GM12878 (cell line): ENCODE results near the gene SMAD9. TPM values are rescaled to one million over a fixed set of nuclear protein-coding genes. Genes with fewer than 3 reads are reported as not detected.

Source experiments
- ATAC-seq: fragments of 200-7000 bp; cut with Tn5 transposase; 3 replicates; pipeline ENCODE4 v1.9.1; 2020; ENCODE audit warnings: mild to moderate bottlenecking, moderate library complexity
- BruUV-seq: library from RNA; stranded (reverse); fragments of 400-500 nt; replicated peaks from 2 replicates; lab custom pipeline; 2021; lab: Mats Ljungman, UMichigan
- CTCF ChIA-PET: fragments of 300-600 bp; sonication (Branson Sonifier 250); formaldehyde crosslinking; extraction: SDS; loops from one replicate; lab custom pipeline; 2021; ENCODE audit warnings: inconsistent platforms; lab: Yijun Ruan, JAX
- POLR2A ChIA-PET: fragments of 350-600 bp; formaldehyde crosslinking; extraction: SDS; loops from one replicate; lab custom pipeline; 2021; ENCODE audit warnings: inconsistent platforms; lab: Charles Lee
- RAD21 ChIA-PET: fragments of 300-600 bp; sonication (Branson Sonifier 250); formaldehyde crosslinking; loops from one replicate; lab custom pipeline; 2023; ENCODE audit warnings: antibody characterized with exemption; ENCODE audit not compliant: unreplicated experiment; lab: Charles Lee
- SMC1A ChIA-PET: fragments of 300-600 bp; sonication (Branson Sonifier 250); formaldehyde crosslinking; loops from one replicate; lab custom pipeline; 2023; ENCODE audit not compliant: unreplicated experiment, uncharacterized antibody; lab: Charles Lee
- DNase-seq: peaks from one replicate; pipeline ENCODE4 v3.0.0-alpha.2; 2011; ENCODE audit warnings: low read depth, low spot score
- FAIRE-seq: peaks from 3 replicates; lab custom pipeline; 2011; peaks lifted over from hg19 to GRCh38; lab: Jason Lieb, UNC
- H2AFZ ChIP-seq: 2 replicates; pipeline ENCODE4 v1.6.0; 2011; ENCODE audit warnings: low read depth, low read length, control low read depth; ENCODE audit not compliant: control insufficient read depth
- H3K27ac ChIP-seq: 2 replicates; pipeline ENCODE4 v1.5.1; 2011; ENCODE audit warnings: control low read depth; ENCODE audit not compliant: control insufficient read depth, insufficient read depth
- H3K27me3 ChIP-seq, 2 experiments: replicated peaks in 1 of 2; 2 replicates each; pipeline versions ENCODE4 v1.6.0 to v1.6.1; 2011; ENCODE audit warnings: low read length in 1 of 2; ENCODE audit not compliant: control insufficient read depth in 2 of 2, insufficient read depth in 2 of 2
- H3K36me3 ChIP-seq, 2 experiments: 2 replicates each; pipeline ENCODE4 v1.5.1; 2011; ENCODE audit warnings: low read length in 1 of 2; ENCODE audit not compliant: control insufficient read depth in 2 of 2, insufficient read depth in 2 of 2
- H3K4me1 ChIP-seq: 2 replicates; pipeline ENCODE4 v1.6.1; 2011; ENCODE audit warnings: mild to moderate bottlenecking, low read length, moderate library complexity, mixed read lengths; ENCODE audit not compliant: control insufficient read depth, insufficient read depth
- H3K4me2 ChIP-seq: 2 replicates; pipeline ENCODE4 v1.6.0; 2011; ENCODE audit warnings: control low read depth; ENCODE audit not compliant: control insufficient read depth, insufficient read depth
- H3K4me3 ChIP-seq: fragments of 200-600 bp; sonication (generic); 2 replicates; pipeline ENCODE4 v1.5.1; 2016
- H3K79me2 ChIP-seq: 2 replicates; pipeline ENCODE4 v1.6.0; 2011; ENCODE audit warnings: low read length; ENCODE audit not compliant: control insufficient read depth, insufficient read depth
- H3K9ac ChIP-seq: 2 replicates; pipeline ENCODE4 v1.8.0; 2011; ENCODE audit warnings: low read length, control low read depth, mixed read lengths; ENCODE audit not compliant: control insufficient read depth, insufficient read depth
- H3K9me3 ChIP-seq: replicated peaks from 3 replicates; pipeline ENCODE4 v1.5.1; 2011; ENCODE audit warnings: mild to moderate bottlenecking, low read length; ENCODE audit not compliant: control insufficient read depth, insufficient read depth
- H4K20me1 ChIP-seq: 2 replicates; pipeline ENCODE4 v1.6.0; 2011; ENCODE audit not compliant: control insufficient read depth, insufficient read depth
- CHD2 ChIP-seq: IDR thresholded peaks from 2 replicates; pipeline ENCODE4 v1.6.1; 2011; ENCODE audit warnings: low read depth, low read length, improper control_type of control experiment, borderline replicate concordance
- MEF2B ChIP-seq: fragments of 450-650 bp; IDR thresholded peaks from 2 replicates; pipeline ENCODE4 v1.6.1; 2018; ENCODE audit warnings: mild to moderate bottlenecking, moderate library complexity; ENCODE audit not compliant: partially characterized antibody, poor library complexity, severe bottlenecking
- POLR2AphosphoS2 ChIP-seq: IDR thresholded peaks from 2 replicates; pipeline ENCODE4 v1.6.1; 2011; ENCODE audit warnings: low read depth, mild to moderate bottlenecking, low read length, improper control_type of control experiment, moderate library complexity
- RCOR1 ChIP-seq: conservative IDR thresholded peaks from 2 replicates; pipeline ENCODE4 v1.6.1; 2012; ENCODE audit warnings: low read depth, low read length, improper control_type of control experiment
- RELA ChIP-seq: fragments of 450-650 bp; IDR thresholded peaks from 2 replicates; pipeline ENCODE4 v1.8.0; 2014; ENCODE audit warnings: borderline replicate concordance; ENCODE audit not compliant: partially characterized antibody
- SPI1 ChIP-seq: IDR thresholded peaks from 2 replicates; pipeline ENCODE4 v1.6.1; 2011; ENCODE audit warnings: low read depth, mild to moderate bottlenecking, low read length, moderate library complexity, borderline replicate concordance; ENCODE audit not compliant: insufficient read depth
- TCF7 ChIP-seq: IDR thresholded peaks from 2 replicates; pipeline ENCODE4 v1.6.1; 2014; ENCODE audit warnings: antibody characterized with exemption, borderline replicate concordance
- ZNF217 ChIP-seq: fragments of 450-650 bp; IDR thresholded peaks from 2 replicates; pipeline ENCODE4 v1.6.1; 2017; ENCODE audit warnings: antibody characterized with exemption, mild to moderate bottlenecking
- ZNF622 ChIP-seq: fragments of 450-650 bp; IDR thresholded peaks from 2 replicates; pipeline ENCODE4 v1.6.1; 2017; ENCODE audit warnings: mild to moderate bottlenecking, inconsistent platforms
- ZZZ3 ChIP-seq: IDR thresholded peaks from 2 replicates; pipeline ENCODE4 v1.6.1; 2011; ENCODE audit warnings: low read depth; ENCODE audit not compliant: control insufficient read depth, insufficient read length
- WGBS: methylation state at CpG from one replicate; pipeline ENCODE4 v1.1.6; 2016; ENCODE audit warnings: low lambda C conversion rate; ENCODE audit not compliant: insufficient replicate concordance, insufficient coverage; ENCODE audit errors: missing lambda C conversion rate; 5-methylcytosine and 5-hydroxymethylcytosine counted together
- in situ Hi-C: fragments of 300-500 bp; cut with MboI; formaldehyde crosslinking; loops from 9 replicates; pipeline ENCODE4 v1.14.3; 2018; ENCODE audit warnings: mixed read lengths
- intact Hi-C: fragments of 100-400 bp; cut with micrococcal nuclease; formaldehyde crosslinking; loops from one replicate; pipeline ENCODE4 v1.14.2; 2022; ENCODE audit not compliant: unreplicated experiment
- polyA plus RNA-seq, 11 experiments: library from polyadenylated mRNA; depleted of rRNA in 4 of 11; unstranded in 6 of 11; stranded (reverse) in 5 of 11; fragments of >200 nt; fragmentation: Nextera tagmentation in 4 of 11; fragmentation: Illumina TruSeq in 1 of 11; extraction: Ambion mirVana in 4 of 11; extraction: Trizol in 1 of 11; gene quantifications; 1 replicate in 1 of 11; 2 replicates in 10 of 11; pipeline versions ENCODE4 v1.2.1 to v1.2.3, GENCODE V29; 2011 to 2016; ENCODE audit warnings: inconsistent platforms in 2 of 11, missing spikeins in 2 of 11, low read depth in 1 of 11
- total RNA-seq, 4 experiments: library from RNA; depleted of rRNA in 3 of 4; stranded (reverse); fragments of >200 nt in 3 of 4; fragmentation: Illumina TruSeq in 1 of 4; extraction: Trizol in 1 of 4; gene quantifications; 2 replicates each; pipeline versions ENCODE4 v1.2.1 to v1.2.3, GENCODE V29; 2013 to 2021
- TF ChIP-seq, protein P1 (sequence below): fragments of 450-650 bp; IDR thresholded peaks from 2 replicates; pipeline ENCODE4 v1.6.1; 2017; ENCODE audit warnings: mild to moderate bottlenecking, low read depth, inconsistent platforms; ENCODE audit not compliant: poor library complexity, severe bottlenecking
- TF ChIP-seq, protein P2 (sequence below): fragments of 150-350 bp; IDR thresholded peaks from 2 replicates; pipeline ENCODE4 v1.6.1; 2016; ENCODE audit warnings: low read depth, low read length

SMAD9 gene
- total and polyA plus RNA-seq, 10 of the 15 experiments (the other 5 are each of a cell fraction or from before 2014, with no cell fraction given): 0.22 to 0.69 (median 0.42) TPM; not detected in 6

DNA sequence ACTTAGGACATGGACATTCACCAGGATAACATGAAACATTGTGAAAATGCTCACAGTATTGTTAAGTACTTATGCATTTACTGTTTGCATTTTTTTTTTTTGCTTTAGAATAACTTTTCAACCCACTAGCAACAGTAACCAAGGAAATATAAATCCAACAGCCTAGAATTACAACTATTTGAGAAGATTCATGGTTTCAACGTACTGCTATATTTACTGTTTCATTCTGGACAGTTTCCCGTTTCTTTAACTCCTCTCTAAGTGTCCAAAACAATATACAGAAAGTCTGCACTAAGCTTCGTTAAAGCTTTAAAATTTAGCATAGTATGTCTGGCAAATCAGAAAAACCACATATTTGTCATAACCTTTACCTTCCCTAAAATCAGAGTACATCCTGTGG, 2.7 kb downstream of the SMAD9 start:
- no peak for FAIRE-seq
- no peak overlapping the region for H2AFZ ChIP-seq

DNA sequence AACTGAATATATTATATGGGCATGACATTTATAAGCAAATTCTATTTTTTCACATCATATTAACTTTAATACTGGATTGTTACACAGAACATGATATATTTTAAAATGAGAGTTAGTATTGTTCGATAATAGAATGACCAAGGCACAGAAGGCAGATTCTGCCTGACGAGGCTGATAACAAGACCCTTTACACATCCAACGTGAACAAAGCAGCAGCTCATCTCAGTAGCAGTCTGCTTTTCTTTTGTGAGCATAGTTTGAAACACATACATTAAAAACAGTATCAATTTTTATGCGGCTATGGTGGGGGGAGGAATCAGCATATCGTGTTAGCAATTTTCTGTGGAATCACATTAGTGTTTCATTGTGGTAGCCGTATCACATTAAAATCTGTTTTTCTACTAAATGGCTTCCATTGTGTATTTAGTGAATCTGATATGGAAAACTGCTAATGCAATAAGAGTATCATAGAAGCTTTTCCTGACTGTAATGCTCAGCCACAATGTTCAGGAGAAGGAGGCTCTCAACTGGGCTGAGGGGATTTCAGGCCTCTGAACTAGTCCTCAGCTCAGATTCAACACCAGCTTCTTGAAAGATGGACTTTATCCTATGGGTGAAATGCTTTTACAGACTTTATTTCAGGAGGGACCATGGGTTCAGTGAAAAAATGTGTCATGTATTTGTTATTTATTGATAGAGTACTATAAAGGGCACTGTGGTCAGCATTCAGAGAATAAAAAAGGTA, 4.0 kb downstream of the SMAD9 start:
- BruUV-seq: no TSS peak
- intact Hi-C loops (no loop called here), in situ Hi-C loops (no loop called here)
- WGBS: 41% methylated on average over 6 of the region's 6 CpGs
- ChIA-PET CTCF (no interaction called here), POLR2A (no interaction called here), RAD21 (interaction anchor here (0.6 kb wide), 1 partner anchor 940 kb away, joined by 3 read pairs; no protein-coding TSS in a partner anchor), SMC1A (no interaction called here)
- no peak for ATAC-seq
- no peak for DNase-seq
- H3K4me1 ChIP-seq: peaks cover 6% of the 10 kb centered on the region
- H3K4me2 ChIP-seq: no peak overlapping the region
- peaks cover 11 to 13% of the 10 kb centered on the region in 2 experiments for H3K27me3 ChIP-seq
- no peak for FAIRE-seq
- H3K9me3 ChIP-seq: no peaks in the 10 kb centered on the region
- no peak overlapping the region for H3K27ac ChIP-seq
- H3K36me3 ChIP-seq: no peaks in the 10 kb centered on the region
- no peaks in the 10 kb centered on the region; the same call in 1 of the 2 replicates for H4K20me1 ChIP-seq
- H3K9ac ChIP-seq: no peak overlapping the region
- no peak overlapping the region for H3K4me3 ChIP-seq
- H3K79me2 ChIP-seq: no peaks in the 10 kb centered on the region
- H2AFZ ChIP-seq: no peak overlapping the region
- TF ChIP-seq TCF7 (no peak), ZZZ3 (no peak), RELA (no peak), SPI1 (no peak), RCOR1 (no peak), CHD2 (no peak), ZNF217 (no peak), ZNF622 (no peak)
- TF ChIP-seq, protein P1, sequence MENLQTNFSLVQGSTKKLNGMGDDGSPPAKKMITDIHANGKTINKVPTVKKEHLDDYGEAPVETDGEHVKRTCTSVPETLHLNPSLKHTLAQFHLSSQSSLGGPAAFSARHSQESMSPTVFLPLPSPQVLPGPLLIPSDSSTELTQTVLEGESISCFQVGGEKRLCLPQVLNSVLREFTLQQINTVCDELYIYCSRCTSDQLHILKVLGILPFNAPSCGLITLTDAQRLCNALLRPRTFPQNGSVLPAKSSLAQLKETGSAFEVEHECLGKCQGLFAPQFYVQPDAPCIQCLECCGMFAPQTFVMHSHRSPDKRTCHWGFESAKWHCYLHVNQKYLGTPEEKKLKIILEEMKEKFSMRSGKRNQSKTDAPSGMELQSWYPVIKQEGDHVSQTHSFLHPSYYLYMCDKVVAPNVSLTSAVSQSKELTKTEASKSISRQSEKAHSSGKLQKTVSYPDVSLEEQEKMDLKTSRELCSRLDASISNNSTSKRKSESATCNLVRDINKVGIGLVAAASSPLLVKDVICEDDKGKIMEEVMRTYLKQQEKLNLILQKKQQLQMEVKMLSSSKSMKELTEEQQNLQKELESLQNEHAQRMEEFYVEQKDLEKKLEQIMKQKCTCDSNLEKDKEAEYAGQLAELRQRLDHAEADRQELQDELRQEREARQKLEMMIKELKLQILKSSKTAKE: no peak
- TF ChIP-seq, protein P2, sequence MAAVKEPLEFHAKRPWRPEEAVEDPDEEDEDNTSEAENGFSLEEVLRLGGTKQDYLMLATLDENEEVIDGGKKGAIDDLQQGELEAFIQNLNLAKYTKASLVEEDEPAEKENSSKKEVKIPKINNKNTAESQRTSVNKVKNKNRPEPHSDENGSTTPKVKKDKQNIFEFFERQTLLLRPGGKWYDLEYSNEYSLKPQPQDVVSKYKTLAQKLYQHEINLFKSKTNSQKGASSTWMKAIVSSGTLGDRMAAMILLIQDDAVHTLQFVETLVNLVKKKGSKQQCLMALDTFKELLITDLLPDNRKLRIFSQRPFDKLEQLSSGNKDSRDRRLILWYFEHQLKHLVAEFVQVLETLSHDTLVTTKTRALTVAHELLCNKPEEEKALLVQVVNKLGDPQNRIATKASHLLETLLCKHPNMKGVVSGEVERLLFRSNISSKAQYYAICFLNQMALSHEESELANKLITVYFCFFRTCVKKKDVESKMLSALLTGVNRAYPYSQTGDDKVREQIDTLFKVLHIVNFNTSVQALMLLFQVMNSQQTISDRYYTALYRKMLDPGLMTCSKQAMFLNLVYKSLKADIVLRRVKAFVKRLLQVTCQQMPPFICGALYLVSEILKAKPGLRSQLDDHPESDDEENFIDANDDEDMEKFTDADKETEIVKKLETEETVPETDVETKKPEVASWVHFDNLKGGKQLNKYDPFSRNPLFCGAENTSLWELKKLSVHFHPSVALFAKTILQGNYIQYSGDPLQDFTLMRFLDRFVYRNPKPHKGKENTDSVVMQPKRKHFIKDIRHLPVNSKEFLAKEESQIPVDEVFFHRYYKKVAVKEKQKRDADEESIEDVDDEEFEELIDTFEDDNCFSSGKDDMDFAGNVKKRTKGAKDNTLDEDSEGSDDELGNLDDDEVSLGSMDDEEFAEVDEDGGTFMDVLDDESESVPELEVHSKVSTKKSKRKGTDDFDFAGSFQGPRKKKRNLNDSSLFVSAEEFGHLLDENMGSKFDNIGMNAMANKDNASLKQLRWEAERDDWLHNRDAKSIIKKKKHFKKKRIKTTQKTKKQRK: no peak

More for the DNA sequence above, 2.7 kb downstream of the SMAD9 start:
- H3K4me2 ChIP-seq: no peak overlapping the region
- no peak overlapping the region for H3K27ac ChIP-seq
- intact Hi-C loops (no loop called here), in situ Hi-C loops (no loop called here)
- no peak overlapping the region for H3K4me3 ChIP-seq
- H3K27me3 ChIP-seq: peaks cover 11 to 16% of the 10 kb centered on the region in 2 experiments
- DNase-seq (no peak), ATAC-seq (no peak)
- SMC1A ChIA-PET: no interaction called here
- peaks cover 6% of the 10 kb centered on the region for H3K4me1 ChIP-seq
- BruUV-seq: no TSS peak
- POLR2A ChIA-PET: no interaction called here
- no peaks in the 10 kb centered on the region for H3K36me3 ChIP-seq
- TF ChIP-seq POLR2AphosphoS2 (no peak), MEF2B (no peak)
- CTCF ChIA-PET: no interaction called here
- RAD21 ChIA-PET: no interaction called here
- no peaks in the 10 kb centered on the region; the same call in 1 of the 2 replicates for H4K20me1 ChIP-seq
- H3K9ac ChIP-seq: no peak overlapping the region
- no peaks in the 10 kb centered on the region for H3K79me2 ChIP-seq
- no peaks in the 10 kb centered on the region for H3K9me3 ChIP-seq
- WGBS: 0% methylated on average over 3 of the region's 3 CpGs
